Astrocyte (in vitro differentiated cells and primary cell): ENCODE measurements around the gene COMMD4. TPM values are rescaled to one million over a fixed set of nuclear protein-coding genes. Genes with fewer than 3 reads are reported as not detected.

Experiments
- DNase-seq: peaks from one replicate; pipeline ENCODE4 v3.0.0-alpha.2; 2010; ENCODE audit warnings: low read depth
- FAIRE-seq: peaks from 2 replicates; lab custom pipeline; 2011; peaks lifted over from hg19 to GRCh38; lab: Jason Lieb, UNC
- H2AFZ ChIP-seq: 2 replicates; pipeline ENCODE4 v1.6.0; 2012; ENCODE audit warnings: low read depth, low read length, inconsistent platforms
- H3K27ac ChIP-seq: 2 replicates; pipeline ENCODE4 v1.5.1; 2011; ENCODE audit warnings: low read depth, low read length, inconsistent platforms
- H3K27me3 ChIP-seq: 2 replicates; pipeline ENCODE4 v1.6.0; 2011; ENCODE audit warnings: low read length, inconsistent platforms; ENCODE audit not compliant: insufficient read depth
- H3K36me3 ChIP-seq: 2 replicates; pipeline ENCODE4 v1.5.1; 2011; ENCODE audit warnings: low read length, inconsistent platforms; ENCODE audit not compliant: insufficient read depth
- H3K4me1 ChIP-seq: 2 replicates; pipeline ENCODE4 v1.5.1; 2011; ENCODE audit warnings: low read length, inconsistent platforms; ENCODE audit not compliant: insufficient read depth
- H3K4me2 ChIP-seq: 2 replicates; pipeline ENCODE4 v1.6.0; 2012; ENCODE audit warnings: low read length, inconsistent platforms
- H3K4me3 ChIP-seq: 2 replicates; pipeline ENCODE4 v1.5.1; 2011; ENCODE audit warnings: low read depth, mild to moderate bottlenecking, low read length, inconsistent platforms; ENCODE audit not compliant: insufficient read depth
- H3K79me2 ChIP-seq: 2 replicates; pipeline ENCODE4 v1.6.0; 2012; ENCODE audit warnings: mild to moderate bottlenecking, low read length, inconsistent platforms; ENCODE audit not compliant: insufficient read depth
- H3K9ac ChIP-seq: 2 replicates; pipeline ENCODE4 v1.6.0; 2012; ENCODE audit warnings: mild to moderate bottlenecking, low read length, inconsistent platforms
- H3K9me3 ChIP-seq: 2 replicates; pipeline ENCODE4 v1.5.1; 2012; ENCODE audit warnings: low read depth, mild to moderate bottlenecking, low read length, inconsistent platforms; ENCODE audit not compliant: insufficient read depth
- H4K20me1 ChIP-seq: 2 replicates; pipeline ENCODE4 v1.6.0; 2012; ENCODE audit warnings: low read length, inconsistent platforms; ENCODE audit not compliant: insufficient read depth
- H3K27ac Mint-ChIP-seq: one replicate; pipeline ENCODE4 v1.8.0; 2021; ENCODE audit warnings: mild to moderate bottlenecking, mixed read lengths; ENCODE audit not compliant: unreplicated experiment
- H3K27me3 Mint-ChIP-seq: one replicate; pipeline ENCODE4 v1.8.0; 2021; ENCODE audit warnings: low read depth, mixed read lengths; ENCODE audit not compliant: unreplicated experiment
- H3K36me3 Mint-ChIP-seq: one replicate; pipeline ENCODE4 v1.8.0; 2021; ENCODE audit warnings: low read depth, mixed read lengths; ENCODE audit not compliant: unreplicated experiment
- H3K4me1 Mint-ChIP-seq: one replicate; pipeline ENCODE4 v1.8.0; 2021; ENCODE audit warnings: low read depth, mixed read lengths; ENCODE audit not compliant: unreplicated experiment
- H3K4me3 Mint-ChIP-seq: one replicate; pipeline ENCODE4 v1.8.0; 2021; ENCODE audit warnings: mild to moderate bottlenecking, moderate library complexity, mixed read lengths; ENCODE audit not compliant: unreplicated experiment
- H3K9me3 Mint-ChIP-seq: one replicate; pipeline ENCODE4 v1.8.0; 2021; ENCODE audit warnings: mild to moderate bottlenecking, mixed read lengths; ENCODE audit not compliant: unreplicated experiment
- EZH2 ChIP-seq: IDR thresholded peaks from 2 replicates; pipeline ENCODE4 v1.6.1; 2012; ENCODE audit warnings: mild to moderate bottlenecking, low read length, inconsistent platforms; ENCODE audit not compliant: insufficient read depth
- total RNA-seq: library from RNA; stranded (reverse); gene quantifications from 2 replicates; pipeline ENCODE4 v1.2.1, GENCODE V29; 2021
- TF ChIP-seq, protein P1 (sequence below): IDR thresholded peaks from 2 replicates; pipeline ENCODE4 v1.5.1; 2011; ENCODE audit warnings: low read depth, mild to moderate bottlenecking, inconsistent platforms, low read length, moderate library complexity; ENCODE audit not compliant: insufficient read depth

COMMD4 gene
- total RNA-seq, 1 donor from 2014 or later: 61.0 TPM

DNA sequence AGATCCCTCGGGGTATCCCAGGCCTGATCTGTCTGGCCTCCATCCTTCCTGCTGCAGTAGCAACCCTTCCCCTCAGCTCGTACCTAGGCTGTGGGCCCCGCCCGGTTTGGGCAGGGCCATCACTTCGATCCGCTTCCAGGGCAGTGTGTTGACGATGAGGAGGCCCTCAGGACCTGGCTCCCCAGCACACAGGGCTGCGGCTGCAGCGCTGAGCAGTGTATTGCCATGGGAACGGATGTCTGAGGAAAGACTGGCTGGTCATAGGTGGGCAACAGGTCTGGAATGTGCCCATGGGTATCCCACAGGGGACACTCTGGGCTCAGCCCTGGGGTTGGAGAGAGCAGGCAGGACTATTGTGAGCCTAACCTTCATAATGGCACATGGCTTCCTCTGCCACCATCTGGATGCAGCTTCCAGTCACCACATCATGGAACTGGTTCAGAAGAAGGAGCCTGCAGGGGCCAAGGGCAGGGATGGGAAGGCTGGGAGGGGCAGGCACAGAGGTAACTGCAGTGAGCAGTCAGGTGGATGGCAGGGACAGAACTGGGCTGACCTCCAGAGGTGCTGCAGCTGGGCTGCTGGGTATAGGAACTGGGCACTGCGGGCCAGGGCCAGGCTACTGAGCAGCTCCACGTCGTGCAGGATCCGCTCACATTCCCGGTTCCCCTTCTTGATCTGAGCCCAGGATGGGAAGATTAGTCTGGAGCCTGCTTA is 23.8 kb downstream of the COMMD4 start:
- H3K27ac Mint-ChIP-seq: no peak overlapping the region
- Histone ChIP-seq H3K36me3 (peaks cover 10% of the 10 kb centered on the region), H3K4me2 (no peak overlapping the region), H3K79me2 (no peaks in the 10 kb centered on the region), H3K4me3 (no peak overlapping the region), H3K9me3 (no peaks in the 10 kb centered on the region), H3K27ac (no peak overlapping the region), H2AFZ (no peak overlapping the region), H4K20me1 (peaks cover 7% of the 10 kb centered on the region), H3K27me3 (no peaks in the 10 kb centered on the region), H3K4me1 (no peaks in the 10 kb centered on the region), H3K9ac (no peak overlapping the region)
- H3K9me3 Mint-ChIP-seq: no peaks in the 10 kb centered on the region
- no peak overlapping the region for H3K4me3 Mint-ChIP-seq
- DNase-seq (no peak), FAIRE-seq (no peak)
- H3K4me1 Mint-ChIP-seq: peaks cover 3% of the 10 kb centered on the region
- TF ChIP-seq, protein P1, sequence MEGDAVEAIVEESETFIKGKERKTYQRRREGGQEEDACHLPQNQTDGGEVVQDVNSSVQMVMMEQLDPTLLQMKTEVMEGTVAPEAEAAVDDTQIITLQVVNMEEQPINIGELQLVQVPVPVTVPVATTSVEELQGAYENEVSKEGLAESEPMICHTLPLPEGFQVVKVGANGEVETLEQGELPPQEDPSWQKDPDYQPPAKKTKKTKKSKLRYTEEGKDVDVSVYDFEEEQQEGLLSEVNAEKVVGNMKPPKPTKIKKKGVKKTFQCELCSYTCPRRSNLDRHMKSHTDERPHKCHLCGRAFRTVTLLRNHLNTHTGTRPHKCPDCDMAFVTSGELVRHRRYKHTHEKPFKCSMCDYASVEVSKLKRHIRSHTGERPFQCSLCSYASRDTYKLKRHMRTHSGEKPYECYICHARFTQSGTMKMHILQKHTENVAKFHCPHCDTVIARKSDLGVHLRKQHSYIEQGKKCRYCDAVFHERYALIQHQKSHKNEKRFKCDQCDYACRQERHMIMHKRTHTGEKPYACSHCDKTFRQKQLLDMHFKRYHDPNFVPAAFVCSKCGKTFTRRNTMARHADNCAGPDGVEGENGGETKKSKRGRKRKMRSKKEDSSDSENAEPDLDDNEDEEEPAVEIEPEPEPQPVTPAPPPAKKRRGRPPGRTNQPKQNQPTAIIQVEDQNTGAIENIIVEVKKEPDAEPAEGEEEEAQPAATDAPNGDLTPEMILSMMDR: no peak
- TF ChIP-seq EZH2: no peak
- H3K36me3 Mint-ChIP-seq: peaks cover 10% of the 10 kb centered on the region
- H3K27me3 Mint-ChIP-seq: no peaks in the 10 kb centered on the region

DNA sequence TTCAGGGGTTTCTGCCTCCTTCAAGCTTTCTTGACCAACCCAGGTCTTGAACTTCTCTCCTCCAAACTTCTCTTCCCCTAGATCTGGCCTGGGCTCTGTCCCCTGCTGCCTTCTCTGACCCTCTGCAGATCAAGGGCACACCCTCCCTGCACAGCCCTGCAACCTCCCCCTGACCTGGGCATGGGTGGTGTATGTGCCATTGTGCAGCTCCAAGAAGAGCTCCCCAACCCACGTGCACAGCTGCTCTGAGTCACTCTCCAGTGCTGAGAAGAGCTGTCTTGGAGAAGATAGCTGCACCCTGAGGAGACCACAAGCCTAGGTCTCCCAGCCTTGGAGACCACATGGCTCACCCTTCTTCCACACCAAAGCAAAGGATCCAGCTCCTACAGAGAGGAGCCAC is 24.5 kb downstream of the COMMD4 start:
- Histone ChIP-seq H3K4me3 (no peak overlapping the region), H3K9me3 (no peaks in the 10 kb centered on the region), H4K20me1 (peaks cover 10% of the 10 kb centered on the region), H2AFZ (no peak overlapping the region), H3K4me1 (no peaks in the 10 kb centered on the region), H3K27me3 (no peaks in the 10 kb centered on the region), H3K27ac (no peak overlapping the region), H3K36me3 (peaks cover 15% of the 10 kb centered on the region), H3K79me2 (no peaks in the 10 kb centered on the region), H3K9ac (no peak overlapping the region), H3K4me2 (no peak overlapping the region)
- no peak for DNase-seq
- peaks cover 3% of the 10 kb centered on the region for H3K4me1 Mint-ChIP-seq
- H3K27me3 Mint-ChIP-seq: no peaks in the 10 kb centered on the region
- no peak for FAIRE-seq
- H3K9me3 Mint-ChIP-seq: no peaks in the 10 kb centered on the region
- peaks cover 10% of the 10 kb centered on the region for H3K36me3 Mint-ChIP-seq
- H3K4me3 Mint-ChIP-seq: no peak overlapping the region
- H3K27ac Mint-ChIP-seq: no peak overlapping the region
- TF ChIP-seq, protein P1: no peak
- no peak for TF ChIP-seq EZH2

DNA sequence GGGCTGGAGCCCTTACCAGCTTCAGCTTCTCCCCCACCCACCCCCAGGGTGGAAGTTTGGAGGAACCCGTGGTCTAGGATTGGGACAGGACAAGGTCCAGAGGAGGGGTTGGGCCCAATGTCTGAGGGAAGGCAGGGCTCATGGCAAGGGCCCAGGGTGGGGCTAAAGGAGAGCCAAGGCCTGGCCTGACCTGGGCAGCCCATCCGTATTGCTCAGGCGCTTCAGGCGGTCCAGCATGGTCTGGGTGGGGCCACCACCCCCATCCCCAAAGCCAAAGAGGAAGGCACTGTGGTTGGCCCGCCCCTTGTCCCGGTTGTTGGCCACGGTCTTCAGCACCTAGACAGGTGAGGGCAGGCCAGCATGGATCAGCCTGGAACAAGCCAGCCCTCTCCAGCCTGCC is 25.0 kb downstream of the COMMD4 start:
- Histone ChIP-seq H3K4me3 (no peak overlapping the region), H3K4me2 (no peak overlapping the region), H3K79me2 (no peaks in the 10 kb centered on the region), H3K27me3 (no peaks in the 10 kb centered on the region), H2AFZ (no peak overlapping the region), H3K9me3 (no peaks in the 10 kb centered on the region), H3K27ac (no peak overlapping the region), H3K4me1 (no peaks in the 10 kb centered on the region), H4K20me1 (peaks cover 10% of the 10 kb centered on the region), H3K36me3 (peaks cover 16% of the 10 kb centered on the region), H3K9ac (no peak overlapping the region)
- Mint-ChIP-seq H3K4me1 (peaks cover 3% of the 10 kb centered on the region), H3K4me3 (no peak overlapping the region), H3K27ac (no peak overlapping the region), H3K27me3 (no peaks in the 10 kb centered on the region), H3K9me3 (no peaks in the 10 kb centered on the region), H3K36me3 (peaks cover 12% of the 10 kb centered on the region)
- DNase-seq: no peak
- TF ChIP-seq, protein P1: no peak
- no peak for TF ChIP-seq EZH2
- FAIRE-seq: no peak
